GM23338 (cell line): ENCODE measurements around the gene TST. TPM values are rescaled to one million over a fixed set of nuclear protein-coding genes. Genes with fewer than 3 reads are reported as not detected.
A peak's percentile ranks its signal among the peaks of the same experiment; 100 is the strongest.

Experiments
- ATAC-seq: fragments of 200-7000 bp; cut with Tn5 transposase; 3 replicates; pipeline ENCODE4 v1.9.1; 2020
- DNase-seq: peaks from one replicate; pipeline ENCODE4 v3.0.0-alpha.2; 2015; ENCODE audit warnings: low spot score
- H2AFZ ChIP-seq: fragments of 200-600 bp; sonication (generic); 2 replicates; pipeline ENCODE4 v1.8.0; 2016; ENCODE audit warnings: antibody characterized with exemption, mild to moderate bottlenecking, moderate library complexity
- H3F3A ChIP-seq: fragments of 200-600 bp; sonication (generic); replicated peaks from 2 replicates; pipeline ENCODE4 v1.8.0; 2017; ENCODE audit warnings: antibody characterized with exemption, mixed run types, low read depth
- H3K27ac ChIP-seq: fragments of 200-600 bp; sonication (generic); 2 replicates; pipeline ENCODE4 v1.6.1; 2016; ENCODE audit warnings: low read depth
- H3K27me3 ChIP-seq: fragments of 200-600 bp; sonication (generic); 2 replicates; pipeline ENCODE4 v1.8.0; 2016; ENCODE audit warnings: mild to moderate bottlenecking, mixed run types, moderate library complexity; ENCODE audit not compliant: insufficient read depth
- H3K36me3 ChIP-seq: fragments of 200-600 bp; sonication (generic); 2 replicates; pipeline ENCODE4 v1.8.0; 2016; ENCODE audit warnings: mild to moderate bottlenecking; ENCODE audit not compliant: insufficient read depth
- H3K4me1 ChIP-seq: fragments of 200-600 bp; sonication (generic); 2 replicates; pipeline ENCODE4 v1.8.0; 2016; ENCODE audit warnings: mild to moderate bottlenecking, moderate library complexity; ENCODE audit not compliant: insufficient read depth
- H3K4me2 ChIP-seq: fragments of 200-600 bp; sonication (generic); 2 replicates; pipeline ENCODE4 v1.7.1; 2017; ENCODE audit warnings: mixed run types
- H3K4me3 ChIP-seq: fragments of 200-600 bp; sonication (generic); 2 replicates; pipeline ENCODE4 v1.6.1; 2016; ENCODE audit warnings: mixed run types
- H3K79me2 ChIP-seq: fragments of 200-600 bp; sonication (generic); replicated peaks from 2 replicates; pipeline ENCODE4 v1.8.0; 2017; ENCODE audit warnings: mild to moderate bottlenecking; ENCODE audit not compliant: insufficient read depth
- H3K9me2 ChIP-seq: fragments of 200-600 bp; sonication (generic); 2 replicates; pipeline ENCODE4 v1.8.0; 2017; ENCODE audit not compliant: insufficient read depth
- H4K20me1 ChIP-seq: fragments of 200-600 bp; sonication (generic); replicated peaks from 2 replicates; pipeline ENCODE4 v1.8.0; 2017; ENCODE audit warnings: mild to moderate bottlenecking; ENCODE audit not compliant: insufficient read depth
- H3K27ac Mint-ChIP-seq: 2 replicates; pipeline ENCODE4 v1.8.0; 2020; ENCODE audit warnings: inconsistent platforms, mild to moderate bottlenecking, moderate library complexity, mixed read lengths
- H3K27me3 Mint-ChIP-seq: 3 replicates; pipeline ENCODE4 v1.8.0; 2022; ENCODE audit warnings: low read depth, mild to moderate bottlenecking, moderate library complexity, mixed read lengths, inconsistent platforms; ENCODE audit not compliant: insufficient read depth, poor library complexity
- H3K36me3 Mint-ChIP-seq: 3 replicates; pipeline ENCODE4 v1.8.0; 2021; ENCODE audit warnings: low read depth, mild to moderate bottlenecking, inconsistent platforms, moderate library complexity, mixed read lengths
- H3K4me1 Mint-ChIP-seq: 3 replicates; pipeline ENCODE4 v1.8.0; 2020; ENCODE audit warnings: mild to moderate bottlenecking, inconsistent platforms, mixed read lengths
- H3K4me3 Mint-ChIP-seq: 3 replicates; pipeline ENCODE4 v1.8.0; 2021; ENCODE audit warnings: moderate library complexity, mild to moderate bottlenecking, inconsistent platforms, mixed read lengths
- H3K9me3 Mint-ChIP-seq: 3 replicates; pipeline ENCODE4 v1.8.0; 2020; ENCODE audit warnings: moderate library complexity, mild to moderate bottlenecking, inconsistent platforms, mixed read lengths
- EZH2phosphoT487 ChIP-seq: fragments of 200-600 bp; sonication (generic); IDR thresholded peaks from one replicate; pipeline ENCODE4 v1.8.1; 2018; ENCODE audit warnings: antibody characterized with exemption; ENCODE audit not compliant: unreplicated experiment
- NANOG ChIP-seq: IDR thresholded peaks from 2 replicates; pipeline ENCODE4 v1.6.1; 2016; ENCODE audit warnings: antibody characterized with exemption, borderline replicate concordance
- ZNF331 ChIP-seq: fragments of 250-450 bp; sonication (Bioruptor Pico); IDR thresholded peaks from 2 replicates; pipeline ENCODE4 v1.5.0; 2020; ENCODE audit warnings: low read depth, mild to moderate bottlenecking, moderate library complexity
- polyA plus RNA-seq: library from polyadenylated mRNA; unstranded; fragments of >200 nt; fragmentation: Nextera tagmentation; extraction: Ambion mirVana; gene quantifications from 2 replicates; pipeline ENCODE4 v1.2.1, GENCODE V29; 2016
- total RNA-seq: library from RNA; depleted of rRNA; stranded (reverse); fragments of >200 nt; shearing (Covaris generic); gene quantifications from 2 replicates; pipeline ENCODE4 v1.2.3, GENCODE V29; 2014
- TF ChIP-seq, protein P1 (sequence below): fragments of 250-450 bp; sonication (Bioruptor Pico); IDR thresholded peaks from 2 replicates; pipeline ENCODE4 v1.5.0; 2020; ENCODE audit warnings: mild to moderate bottlenecking, moderate library complexity
- TF ChIP-seq, protein P2 (sequence below), 2 experiments: fragments of 200-600 bp in 1 of 2; sonication (generic) in 1 of 2; conservative IDR thresholded peaks; 2 replicates each; pipeline versions ENCODE4 v1.5.1 to v1.6.1; 2016 to 2017; ENCODE audit warnings: antibody characterized with exemption in 2 of 2, low read depth in 2 of 2, mild to moderate bottlenecking in 2 of 2, moderate library complexity in 1 of 2

The TST gene
- total and polyA plus RNA-seq, 2 experiments from 2014 or later, result 14.6 to 32.7 TPM

DNA sequence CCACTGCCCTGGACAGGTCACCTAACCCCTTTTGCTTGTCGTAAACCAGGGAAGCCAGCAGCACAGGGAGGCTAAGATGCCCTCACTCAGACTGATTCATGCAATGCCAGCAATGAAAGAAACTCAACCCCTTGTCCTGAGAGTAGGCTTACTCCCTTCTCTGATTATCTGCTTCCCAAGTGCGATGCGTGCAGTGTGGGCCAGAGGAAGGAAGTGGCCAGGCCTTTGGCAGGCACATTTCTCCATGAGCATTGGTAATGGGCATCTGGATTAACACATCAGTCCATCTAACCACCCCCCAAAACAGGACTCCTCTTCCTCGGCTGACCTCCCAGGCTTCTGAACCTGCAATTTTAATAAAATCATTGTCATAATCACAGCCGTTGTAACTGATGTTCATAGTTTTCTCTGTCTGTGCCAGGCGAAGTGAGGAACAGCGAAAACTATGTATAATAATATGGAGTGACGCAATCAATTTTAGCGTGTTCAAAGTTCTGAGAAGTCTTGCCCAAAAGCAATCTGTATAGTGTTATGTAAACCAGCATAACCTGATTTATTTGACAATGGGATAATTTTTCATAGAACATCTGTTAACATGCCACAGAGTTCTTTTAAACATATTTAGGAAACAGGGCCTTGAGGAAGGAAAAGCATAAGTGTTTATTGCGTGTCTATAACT lies 33.9 kb downstream of the TST start (continued):
- TF ChIP-seq ZNF331 (CRISPR knock-in tag), result no peak
- TF ChIP-seq, protein P1, sequence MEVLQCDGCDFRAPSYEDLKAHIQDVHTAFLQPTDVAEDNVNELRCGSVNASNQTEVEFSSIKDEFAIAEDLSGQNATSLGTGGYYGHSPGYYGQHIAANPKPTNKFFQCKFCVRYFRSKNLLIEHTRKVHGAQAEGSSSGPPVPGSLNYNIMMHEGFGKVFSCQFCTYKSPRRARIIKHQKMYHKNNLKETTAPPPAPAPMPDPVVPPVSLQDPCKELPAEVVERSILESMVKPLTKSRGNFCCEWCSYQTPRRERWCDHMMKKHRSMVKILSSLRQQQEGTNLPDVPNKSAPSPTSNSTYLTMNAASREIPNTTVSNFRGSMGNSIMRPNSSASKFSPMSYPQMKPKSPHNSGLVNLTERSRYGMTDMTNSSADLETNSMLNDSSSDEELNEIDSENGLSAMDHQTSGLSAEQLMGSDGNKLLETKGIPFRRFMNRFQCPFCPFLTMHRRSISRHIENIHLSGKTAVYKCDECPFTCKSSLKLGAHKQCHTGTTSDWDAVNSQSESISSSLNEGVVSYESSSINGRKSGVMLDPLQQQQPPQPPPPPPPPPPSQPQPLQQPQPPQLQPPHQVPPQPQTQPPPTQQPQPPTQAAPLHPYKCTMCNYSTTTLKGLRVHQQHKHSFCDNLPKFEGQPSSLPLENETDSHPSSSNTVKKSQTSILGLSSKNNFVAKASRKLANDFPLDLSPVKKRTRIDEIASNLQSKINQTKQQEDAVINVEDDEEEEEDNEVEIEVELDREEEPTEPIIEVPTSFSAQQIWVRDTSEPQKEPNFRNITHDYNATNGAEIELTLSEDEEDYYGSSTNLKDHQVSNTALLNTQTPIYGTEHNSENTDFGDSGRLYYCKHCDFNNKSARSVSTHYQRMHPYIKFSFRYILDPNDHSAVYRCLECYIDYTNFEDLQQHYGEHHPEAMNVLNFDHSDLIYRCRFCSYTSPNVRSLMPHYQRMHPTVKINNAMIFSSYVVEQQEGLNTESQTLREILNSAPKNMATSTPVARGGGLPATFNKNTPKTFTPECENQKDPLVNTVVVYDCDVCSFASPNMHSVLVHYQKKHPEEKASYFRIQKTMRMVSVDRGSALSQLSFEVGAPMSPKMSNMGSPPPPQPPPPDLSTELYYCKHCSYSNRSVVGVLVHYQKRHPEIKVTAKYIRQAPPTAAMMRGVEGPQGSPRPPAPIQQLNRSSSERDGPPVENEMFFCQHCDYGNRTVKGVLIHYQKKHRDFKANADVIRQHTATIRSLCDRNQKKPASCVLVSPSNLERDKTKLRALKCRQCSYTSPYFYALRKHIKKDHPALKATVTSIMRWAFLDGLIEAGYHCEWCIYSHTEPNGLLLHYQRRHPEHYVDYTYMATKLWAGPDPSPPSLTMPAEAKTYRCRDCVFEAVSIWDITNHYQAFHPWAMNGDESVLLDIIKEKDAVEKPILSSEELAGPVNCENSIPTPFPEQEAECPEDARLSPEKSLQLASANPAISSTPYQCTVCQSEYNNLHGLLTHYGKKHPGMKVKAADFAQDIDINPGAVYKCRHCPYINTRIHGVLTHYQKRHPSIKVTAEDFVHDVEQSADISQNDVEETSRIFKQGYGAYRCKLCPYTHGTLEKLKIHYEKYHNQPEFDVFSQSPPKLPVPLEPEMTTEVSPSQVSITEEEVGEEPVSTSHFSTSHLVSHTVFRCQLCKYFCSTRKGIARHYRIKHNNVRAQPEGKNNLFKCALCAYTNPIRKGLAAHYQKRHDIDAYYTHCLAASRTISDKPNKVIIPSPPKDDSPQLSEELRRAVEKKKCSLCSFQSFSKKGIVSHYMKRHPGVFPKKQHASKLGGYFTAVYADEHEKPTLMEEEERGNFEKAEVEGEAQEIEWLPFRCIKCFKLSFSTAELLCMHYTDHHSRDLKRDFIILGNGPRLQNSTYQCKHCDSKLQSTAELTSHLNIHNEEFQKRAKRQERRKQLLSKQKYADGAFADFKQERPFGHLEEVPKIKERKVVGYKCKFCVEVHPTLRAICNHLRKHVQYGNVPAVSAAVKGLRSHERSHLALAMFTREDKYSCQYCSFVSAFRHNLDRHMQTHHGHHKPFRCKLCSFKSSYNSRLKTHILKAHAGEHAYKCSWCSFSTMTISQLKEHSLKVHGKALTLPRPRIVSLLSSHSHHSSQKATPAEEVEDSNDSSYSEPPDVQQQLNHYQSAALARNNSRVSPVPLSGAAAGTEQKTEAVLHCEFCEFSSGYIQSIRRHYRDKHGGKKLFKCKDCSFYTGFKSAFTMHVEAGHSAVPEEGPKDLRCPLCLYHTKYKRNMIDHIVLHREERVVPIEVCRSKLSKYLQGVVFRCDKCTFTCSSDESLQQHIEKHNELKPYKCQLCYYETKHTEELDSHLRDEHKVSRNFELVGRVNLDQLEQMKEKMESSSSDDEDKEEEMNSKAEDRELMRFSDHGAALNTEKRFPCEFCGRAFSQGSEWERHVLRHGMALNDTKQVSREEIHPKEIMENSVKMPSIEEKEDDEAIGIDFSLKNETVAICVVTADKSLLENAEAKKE (CRISPR knock-in tag), result no peak
- TF ChIP-seq, protein P2, sequence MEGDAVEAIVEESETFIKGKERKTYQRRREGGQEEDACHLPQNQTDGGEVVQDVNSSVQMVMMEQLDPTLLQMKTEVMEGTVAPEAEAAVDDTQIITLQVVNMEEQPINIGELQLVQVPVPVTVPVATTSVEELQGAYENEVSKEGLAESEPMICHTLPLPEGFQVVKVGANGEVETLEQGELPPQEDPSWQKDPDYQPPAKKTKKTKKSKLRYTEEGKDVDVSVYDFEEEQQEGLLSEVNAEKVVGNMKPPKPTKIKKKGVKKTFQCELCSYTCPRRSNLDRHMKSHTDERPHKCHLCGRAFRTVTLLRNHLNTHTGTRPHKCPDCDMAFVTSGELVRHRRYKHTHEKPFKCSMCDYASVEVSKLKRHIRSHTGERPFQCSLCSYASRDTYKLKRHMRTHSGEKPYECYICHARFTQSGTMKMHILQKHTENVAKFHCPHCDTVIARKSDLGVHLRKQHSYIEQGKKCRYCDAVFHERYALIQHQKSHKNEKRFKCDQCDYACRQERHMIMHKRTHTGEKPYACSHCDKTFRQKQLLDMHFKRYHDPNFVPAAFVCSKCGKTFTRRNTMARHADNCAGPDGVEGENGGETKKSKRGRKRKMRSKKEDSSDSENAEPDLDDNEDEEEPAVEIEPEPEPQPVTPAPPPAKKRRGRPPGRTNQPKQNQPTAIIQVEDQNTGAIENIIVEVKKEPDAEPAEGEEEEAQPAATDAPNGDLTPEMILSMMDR (conservative IDR thresholded peaks at IDR 0.05; ENCODE audit: low read depth in 2 of 2), result no peak
- no peak for TF ChIP-seq EZH2phosphoT487

DNA sequence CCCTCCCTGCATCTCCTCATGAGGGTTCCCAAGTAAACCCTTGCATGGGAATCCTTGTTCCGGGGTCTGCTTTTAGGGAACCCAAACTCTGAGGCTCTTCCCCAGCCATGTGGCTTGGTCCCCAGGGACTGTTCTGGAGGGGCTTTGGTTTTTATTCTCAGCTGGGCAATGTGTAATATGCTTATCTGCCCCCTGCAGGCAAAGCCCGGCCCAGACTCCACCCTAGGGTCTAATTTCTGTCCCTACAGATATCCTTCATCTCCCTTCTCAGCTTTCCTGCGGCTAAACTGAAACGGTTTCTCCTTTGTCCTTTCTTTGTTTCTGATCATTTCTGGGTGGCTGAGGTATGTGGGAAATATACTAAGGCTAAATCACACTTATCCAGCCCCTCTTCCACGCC lies 37.1 kb downstream of the TST start:
- Mint-ChIP-seq H3K4me3 (no peak overlapping the region), H3K27ac (no peak overlapping the region), H3K4me1 (peaks cover 17% of the 10 kb centered on the region), H3K36me3 (peaks cover 4% of the 10 kb centered on the region; the same call in 2 of the 3 replicates), H3K9me3 (peaks cover 21% of the 10 kb centered on the region), H3K27me3 (peaks cover 2% of the 10 kb centered on the region)
- ATAC-seq (no peak), DNase-seq (no peak)
- no peaks in the 10 kb centered on the region for H3K36me3 ChIP-seq
- no peaks in the 10 kb centered on the region for H3K27me3 ChIP-seq
- H3K4me1 ChIP-seq, result no peaks in the 10 kb centered on the region
- H3K4me3 ChIP-seq, result no peak overlapping the region
- H3K79me2 ChIP-seq, result no peaks in the 10 kb centered on the region
- no peak overlapping the region for H3K27ac ChIP-seq
- no peak overlapping the region for H2AFZ ChIP-seq
- TF ChIP-seq, protein P2 (conservative IDR thresholded peaks at IDR 0.05; ENCODE audit: low read depth in 2 of 2), result peak; percentile 17 to 25; a peak in 2 of 4 replicates
- TF ChIP-seq NANOG, result no peak
- no peaks in the 10 kb centered on the region; the same call in 1 of the 2 replicates for H3K9me2 ChIP-seq
- H4K20me1 ChIP-seq, result no peaks in the 10 kb centered on the region
- H3K4me2 ChIP-seq, result no peak overlapping the region
- no peaks in the 10 kb centered on the region for H3F3A ChIP-seq
